Endothelial cell of hepatic sinusoid (primary cell): ENCODE data around the gene NUTM2B.
"Not testable (repeated sequence)": the region's sequence is repeated elsewhere in the genome, so short reads cannot be mapped to it uniquely, and the experiment has no call there.

ENCODE experiments used
- in situ Hi-C: cut with HindIII; loops from 2 replicates; pipeline ENCODE4 v1.10.0; 2017; ENCODE audit warnings: low sequenced_read_pairs

NUTM2B gene

DNA sequence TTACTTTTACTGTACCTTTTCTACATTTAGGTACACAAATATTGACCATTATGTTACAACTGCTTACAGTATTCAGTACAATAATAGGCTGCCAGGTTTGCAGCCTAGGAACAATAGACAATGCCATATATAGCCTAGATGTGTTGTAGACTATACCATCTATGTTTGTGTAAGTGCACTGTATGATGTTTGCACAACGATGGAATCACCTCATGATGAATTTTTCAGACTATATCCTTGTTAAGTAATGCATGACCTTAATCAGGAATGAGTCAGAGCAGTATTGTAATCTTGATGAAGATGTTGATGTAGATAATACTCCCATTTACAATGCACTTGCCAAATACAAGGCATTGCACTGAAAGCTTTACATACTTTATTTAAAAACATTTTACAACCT is 23.6 kb downstream of the NUTM2B start:
- in situ Hi-C loops: not testable (repeated sequence)

- in situ Hi-C loops: not testable (repeated sequence)
These were observed 41.8 kb downstream of the NUTM2B start for GRCh38 chr10:79744844-79745243.

- in situ Hi-C loops: not testable (repeated sequence)
These were observed 45.5 kb downstream of the NUTM2B start for GRCh38 chr10:79748510-79748909.

- in situ Hi-C loops: not testable (repeated sequence)
These were observed 50.6 kb downstream of the NUTM2B start for GRCh38 chr10:79753601-79754000.

DNA sequence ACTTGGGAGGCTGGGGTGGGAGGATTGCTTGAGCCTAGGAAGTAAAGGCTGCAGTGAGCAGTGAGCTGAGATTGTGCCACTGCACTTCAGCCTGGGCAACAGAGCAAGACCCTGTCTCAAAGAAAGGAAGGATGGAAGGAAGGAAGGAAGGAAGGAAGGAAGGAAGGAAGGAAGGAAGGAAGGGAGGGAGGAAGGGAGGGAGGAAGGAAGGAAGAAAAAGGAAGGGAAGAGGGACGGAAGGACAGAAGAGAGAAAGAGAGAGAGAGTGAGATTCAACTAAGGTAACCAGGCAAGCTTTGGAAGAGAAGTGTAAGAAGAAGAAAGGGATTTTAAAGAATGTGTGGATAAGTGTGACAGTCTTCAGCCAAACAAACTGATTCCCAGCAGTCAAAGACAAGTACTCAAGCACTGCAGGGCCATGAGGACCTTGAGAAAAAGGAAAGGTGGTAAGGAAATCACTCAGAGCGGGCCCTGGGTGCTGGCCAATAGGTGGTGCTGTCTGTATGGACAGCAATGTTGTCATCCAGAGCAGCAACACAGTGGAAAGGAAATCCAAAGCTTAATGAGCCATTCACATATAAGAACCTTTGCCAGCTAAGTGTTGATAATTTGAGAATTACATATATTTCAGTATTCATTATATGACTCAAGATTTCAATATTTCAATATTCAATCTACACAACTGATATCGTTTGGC is 55.4 kb downstream of the NUTM2B start:
- in situ Hi-C loops: not testable (repeated sequence)
